Colon (tissue), 2 donors: Measurements from ENCODE around the gene CDS2.

ENCODE experiments used
- FAIRE-seq: peaks from 2 replicates; lab custom pipeline; 2012; peaks lifted over from hg19 to GRCh38; lab: Jason Lieb, UNC
- donor health status: control.
- donor health status: control.

The CDS2 gene

GRCh38 chr20:5153612-5154542 lies 27.1 kb downstream of the CDS2 start:
- no peak for FAIRE-seq

DNA sequence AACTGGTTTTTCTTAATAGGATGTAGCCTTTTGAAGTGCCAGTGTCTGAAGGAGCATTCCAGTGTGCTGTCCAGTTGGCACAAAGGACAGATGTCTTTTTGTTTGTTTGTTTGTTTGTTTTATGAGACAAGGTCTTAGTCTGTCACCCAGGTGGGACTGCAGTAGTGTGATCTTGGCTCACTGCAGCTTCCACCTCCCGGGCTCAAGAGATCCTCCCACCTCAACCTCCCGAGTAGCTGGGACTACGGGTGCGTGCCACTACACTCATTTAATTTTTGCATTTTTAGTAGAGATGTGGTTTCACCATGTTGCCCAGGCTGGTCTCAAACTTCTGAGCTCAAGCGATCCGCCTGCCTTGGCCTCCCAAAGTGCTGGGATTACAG lies 27.7 kb downstream of the CDS2 start:
- no peak for FAIRE-seq

DNA sequence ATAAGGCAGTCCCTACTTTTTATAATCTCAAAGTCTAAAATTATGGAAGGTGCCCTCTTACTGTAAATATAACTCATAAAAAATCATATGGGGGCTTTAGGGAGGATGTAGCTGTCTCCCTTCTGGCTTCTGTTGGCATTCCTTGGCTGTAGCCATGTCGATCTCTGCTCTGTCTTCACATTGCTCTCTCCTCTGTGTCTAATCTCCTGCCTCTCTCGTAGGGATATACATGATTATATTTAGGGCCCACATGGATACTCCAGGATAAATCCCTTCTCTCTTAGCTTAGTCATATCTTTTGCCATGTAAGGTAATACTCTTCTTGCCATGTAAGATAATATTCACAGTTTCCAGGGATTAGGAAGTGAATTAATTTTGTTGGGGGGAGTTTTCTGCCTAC lies 28.6 kb downstream of the CDS2 start:
- no peak for FAIRE-seq

- no peak for FAIRE-seq
These were observed 30.1 kb downstream of the CDS2 start for GRCh38 chr20:5156675-5157448.

- no peak for FAIRE-seq
These were observed 33.1 kb downstream of the CDS2 start for GRCh38 chr20:5159928-5160327.

DNA sequence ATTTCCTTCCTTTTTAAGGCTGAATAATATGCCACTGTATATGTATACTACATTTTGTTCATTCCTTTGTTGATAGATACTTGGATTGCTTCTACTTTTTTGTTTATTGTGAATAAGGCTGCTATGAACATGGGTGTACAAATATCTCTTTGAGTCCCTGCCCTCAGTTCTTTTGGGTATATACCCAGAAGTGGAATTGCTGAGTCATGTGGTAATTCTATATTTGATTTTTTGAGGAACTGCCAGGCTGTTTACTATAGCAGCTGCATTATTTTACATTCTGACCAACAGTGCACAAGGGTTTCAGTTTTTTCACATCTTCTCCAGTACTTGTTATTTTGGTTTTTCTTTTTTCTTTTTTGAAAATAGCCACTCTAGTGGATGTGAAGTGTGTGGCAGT lies 34.1 kb downstream of the CDS2 start:
- no peak for FAIRE-seq

DNA sequence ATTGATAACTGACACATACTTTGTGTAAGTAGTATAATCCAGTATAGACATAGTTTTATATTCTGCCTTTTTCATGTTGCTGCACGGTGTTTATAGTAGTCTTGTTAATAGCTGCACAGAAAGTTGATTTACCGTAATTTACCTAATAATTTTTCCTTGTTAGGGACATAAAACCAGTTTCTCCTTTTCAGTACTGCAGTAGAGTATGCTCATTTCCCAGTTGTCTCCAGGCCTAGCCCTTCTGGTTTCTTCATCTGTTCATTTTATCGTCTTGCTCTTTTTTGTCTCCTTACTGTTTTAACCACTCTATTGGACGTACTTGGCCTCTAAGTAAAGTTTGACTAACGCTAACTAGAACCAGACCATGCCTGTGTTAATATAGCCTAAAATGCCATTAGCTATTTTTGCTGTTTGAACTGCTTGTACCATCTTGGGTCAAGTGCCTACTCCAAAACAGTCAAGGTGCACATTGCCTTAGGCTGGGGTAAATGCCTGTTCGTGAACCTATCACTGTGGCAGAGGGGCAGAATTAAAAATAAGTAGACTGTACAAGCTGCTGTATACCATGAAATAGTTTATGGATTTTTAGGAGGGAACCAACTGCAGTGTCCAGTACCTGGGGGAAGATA lies 34.8 kb downstream of the CDS2 start:
- FAIRE-seq: no peak

GRCh38 chr20:5164645-5165625 lies 38.1 kb downstream of the CDS2 start:
- no peak for FAIRE-seq

GRCh38 chr20:5168651-5169396 lies 42.0 kb downstream of the CDS2 start:
- no peak for FAIRE-seq

DNA sequence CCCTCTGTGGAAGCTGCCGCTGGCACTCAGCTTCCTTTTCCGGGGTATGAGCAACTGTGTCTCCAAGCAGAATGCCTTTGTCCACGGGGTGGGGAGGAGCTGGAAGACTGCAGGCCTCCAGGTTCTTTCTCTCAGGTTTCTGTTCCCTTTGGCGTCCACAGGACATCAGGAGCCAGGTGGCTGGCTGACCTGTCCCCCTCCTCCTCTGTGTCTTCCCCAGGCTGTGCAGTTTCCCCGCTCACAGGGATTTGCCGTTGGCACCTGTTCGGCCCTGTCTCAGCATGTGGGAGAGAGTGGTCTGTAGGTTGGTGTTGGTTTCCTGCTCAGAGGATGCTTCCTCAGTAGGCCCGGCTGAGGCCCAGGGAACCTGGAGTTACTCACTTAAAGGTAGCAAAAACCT lies 43.5 kb downstream of the CDS2 start:
- no peak for FAIRE-seq

DNA sequence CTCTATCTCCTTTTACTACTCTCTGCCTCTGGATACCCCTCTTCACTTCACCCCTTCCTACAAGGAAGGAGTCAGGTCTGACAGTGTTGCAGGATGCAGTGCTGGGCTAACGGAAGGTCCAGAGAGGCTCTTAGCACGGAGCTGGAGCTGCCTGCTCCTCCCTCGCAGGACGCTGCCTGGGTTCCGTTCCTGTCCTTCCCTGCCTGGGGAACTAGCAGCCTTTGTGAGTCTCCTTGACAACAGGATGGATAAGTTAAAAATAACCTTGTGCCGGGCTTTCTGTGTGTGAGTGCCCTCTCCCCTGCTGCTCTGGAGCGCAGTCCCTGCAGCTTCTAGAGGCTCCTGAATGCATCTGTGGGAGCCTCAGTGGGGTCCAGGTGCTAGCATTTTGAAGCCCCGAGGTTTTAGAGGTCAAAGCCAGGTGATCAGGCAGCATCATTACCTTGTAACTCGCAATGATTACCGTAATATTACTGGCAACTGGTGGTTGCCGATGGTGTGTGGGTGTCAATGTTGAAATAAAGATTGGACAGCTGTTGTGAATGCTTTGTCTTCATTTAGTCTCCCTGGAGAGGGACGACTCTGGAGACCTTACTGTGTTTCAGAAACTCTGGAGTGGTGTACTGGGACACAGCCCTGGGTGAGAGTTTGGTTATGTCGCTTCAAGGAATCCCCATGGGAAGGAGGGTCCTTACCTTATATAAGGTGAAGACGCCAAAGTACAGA lies 44.4 kb downstream of the CDS2 start:
- FAIRE-seq: no peak

- FAIRE-seq: no peak
These were observed 45.0 kb downstream of the CDS2 start for GRCh38 chr20:5171790-5172164.

DNA sequence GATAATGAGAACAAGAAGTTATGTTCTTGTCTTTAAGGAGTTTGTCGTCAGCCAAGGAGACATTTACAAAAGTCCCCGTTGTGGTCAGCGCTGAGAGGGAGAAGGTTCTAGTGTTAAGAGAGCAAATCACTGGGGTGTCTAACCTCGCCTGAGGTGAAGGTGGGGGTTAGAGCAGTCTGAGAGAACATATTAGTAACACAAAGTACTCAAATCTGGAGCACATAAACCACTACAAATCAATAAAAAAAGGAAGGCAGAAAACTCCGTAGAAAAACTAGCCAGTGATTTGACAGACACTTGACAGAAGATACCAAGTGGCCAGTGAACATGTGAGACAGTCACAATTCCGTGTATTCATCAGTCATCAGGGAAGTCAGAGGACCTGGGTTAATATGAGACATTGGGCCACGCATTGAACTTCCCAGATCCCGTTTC lies 45.4 kb downstream of the CDS2 start:
- FAIRE-seq: no peak

DNA sequence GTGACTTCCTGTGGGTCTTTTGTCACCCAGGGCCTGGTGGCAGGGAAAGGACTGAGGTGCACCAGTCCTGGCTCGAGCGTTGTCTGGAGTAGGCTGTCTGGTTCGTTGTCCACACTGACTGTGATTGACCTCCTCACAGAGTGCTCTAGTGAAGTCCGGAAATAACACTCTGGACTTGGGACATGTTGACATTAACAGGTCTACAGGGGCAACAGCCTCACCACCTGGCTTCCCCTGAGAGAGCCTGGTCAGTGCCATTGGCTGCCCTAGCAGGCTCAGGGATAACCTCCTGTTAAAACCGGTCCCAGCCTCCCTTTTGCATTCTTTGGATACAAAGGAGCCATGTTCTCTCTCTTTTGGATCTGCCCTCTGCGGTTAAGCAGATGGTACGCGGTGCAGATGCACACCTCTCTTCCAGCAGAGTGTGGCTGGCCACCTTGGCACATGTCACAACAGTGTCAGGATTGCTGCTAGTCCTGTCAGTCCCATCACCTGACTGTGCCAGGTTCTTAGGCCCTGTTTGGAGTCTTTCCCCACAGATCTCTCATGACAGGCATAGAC lies 46.2 kb downstream of the CDS2 start:
- no peak for FAIRE-seq

- FAIRE-seq: no peak
These were observed 46.9 kb downstream of the CDS2 start for GRCh38 chr20:5173751-5174150.

DNA sequence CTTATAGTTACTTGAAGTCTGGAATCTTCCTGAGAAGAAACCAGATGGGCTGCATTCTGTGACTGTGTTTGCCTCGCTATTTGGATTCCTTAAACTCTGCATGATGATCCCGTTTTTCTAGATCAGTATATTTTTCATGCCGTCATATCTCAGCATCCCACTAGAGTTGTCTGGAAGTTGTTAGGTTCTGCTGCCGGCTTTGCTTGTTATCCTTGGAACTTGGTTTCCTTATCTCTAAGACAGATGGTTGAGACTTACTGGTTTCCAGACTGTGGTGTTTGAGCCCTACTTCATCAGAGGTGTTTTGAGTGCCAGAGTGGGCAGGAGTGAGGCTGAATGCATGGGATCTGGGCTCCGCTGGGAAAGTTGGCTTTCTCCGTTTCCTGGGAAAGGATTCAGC lies 50.3 kb downstream of the CDS2 start:
- FAIRE-seq: no peak

- no peak for FAIRE-seq
These were observed 51.2 kb downstream of the CDS2 start for GRCh38 chr20:5178046-5178445.

DNA sequence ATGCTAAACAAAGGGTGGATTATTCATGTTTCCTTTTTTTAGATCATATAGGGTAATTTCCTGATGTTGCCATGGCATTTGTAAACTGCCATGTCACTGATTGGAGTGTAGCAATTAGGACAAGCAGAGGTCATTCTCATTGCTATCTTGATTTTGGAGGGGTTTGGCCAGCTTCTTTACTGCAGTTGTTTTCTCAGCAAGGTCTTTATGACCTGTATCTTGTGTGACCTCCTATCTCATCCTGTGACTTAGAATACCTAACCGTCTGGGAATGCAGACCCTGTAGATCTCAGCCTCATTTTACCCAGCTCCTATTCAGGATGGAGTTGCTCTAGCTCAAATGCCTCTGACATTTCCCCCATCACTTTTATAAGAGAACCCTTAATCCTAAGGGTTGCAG lies 53.6 kb downstream of the CDS2 start:
- no peak for FAIRE-seq

DNA sequence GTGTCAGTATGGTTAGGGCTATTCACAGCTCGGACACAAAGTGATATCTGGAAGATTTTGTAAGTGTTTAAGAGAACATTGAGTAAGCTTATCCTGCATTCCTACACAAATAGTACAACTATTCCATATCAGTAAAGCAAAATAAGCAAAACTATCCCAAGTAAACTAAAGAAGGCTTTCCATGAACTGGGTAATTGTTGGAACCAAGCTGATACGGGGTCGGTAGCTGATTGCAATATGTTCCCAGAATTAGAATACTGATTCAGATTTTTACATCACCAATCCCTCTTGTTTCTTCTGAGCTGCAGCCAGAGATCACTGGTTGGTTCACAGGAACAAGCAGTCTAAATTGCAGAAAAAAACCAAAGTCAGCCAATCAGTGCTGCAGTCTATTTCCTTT lies 54.1 kb downstream of the CDS2 start:
- no peak for FAIRE-seq

DNA sequence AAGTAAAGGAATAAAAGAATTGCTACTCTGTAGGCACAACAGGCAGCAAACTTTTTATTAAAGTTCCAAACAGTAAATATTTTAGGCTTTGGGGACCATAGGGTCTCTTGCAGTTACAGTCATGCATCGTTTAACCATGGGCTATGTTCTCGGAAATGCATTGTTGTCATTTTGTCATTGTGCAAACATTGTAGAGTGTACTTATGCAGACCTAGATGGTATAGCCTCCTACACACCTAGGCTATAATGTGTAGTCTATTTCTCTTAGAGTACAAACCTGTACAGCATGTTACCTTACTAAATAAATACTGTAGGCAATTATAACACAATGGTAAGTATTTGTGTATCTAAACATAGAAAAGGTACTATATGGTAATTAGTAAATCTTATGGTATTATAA lies 54.7 kb downstream of the CDS2 start:
- FAIRE-seq: no peak
